WI38 (cell line): ENCODE data around the gene DCHS1.
A peak's percentile ranks its signal among the peaks of the same experiment; 100 is the strongest.

Source experiments
- H3K4me3 ChIP-seq: 2 replicates; pipeline ENCODE4 v1.5.1; 2011; ENCODE audit warnings: low read depth, mild to moderate bottlenecking, control low read depth, low read length
- TF ChIP-seq, protein P1 (sequence below): IDR thresholded peaks from 2 replicates; pipeline ENCODE4 v1.5.1; 2012; ENCODE audit warnings: low read depth, mild to moderate bottlenecking, control low read depth, low read length

The DCHS1 gene

DNA sequence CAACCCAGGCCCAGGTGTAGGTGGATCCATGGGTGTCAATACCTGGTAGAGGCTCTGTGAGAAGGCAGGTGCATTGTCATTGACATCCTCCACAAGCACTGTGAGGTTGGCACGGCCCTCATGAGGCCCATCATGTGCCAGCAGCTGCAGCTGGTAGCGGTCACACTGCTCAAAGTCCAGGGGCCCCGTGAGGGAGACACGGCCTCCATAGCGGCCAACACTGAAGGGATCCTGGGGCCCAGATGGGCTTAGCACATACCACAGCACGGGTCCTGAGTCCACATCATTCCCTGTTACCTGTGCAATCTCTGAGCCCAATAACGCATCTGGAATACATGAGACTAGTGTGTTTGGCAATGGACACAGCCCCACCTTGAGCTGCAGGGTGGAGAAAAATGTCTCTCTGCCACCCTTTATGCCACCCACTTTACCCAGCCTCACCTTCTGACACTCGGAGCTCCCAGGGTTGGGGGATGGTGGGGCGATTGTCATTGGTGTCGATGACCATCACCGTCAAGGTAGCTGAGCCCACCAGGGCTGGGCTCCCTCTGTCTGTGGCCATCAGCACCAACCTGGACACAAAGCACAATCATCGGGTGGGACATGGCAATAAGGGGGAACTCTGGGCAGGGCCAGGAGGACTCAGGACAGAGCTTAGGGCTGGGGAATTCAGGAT is 30.3 kb downstream of the DCHS1 start:
- TF ChIP-seq, protein P1, sequence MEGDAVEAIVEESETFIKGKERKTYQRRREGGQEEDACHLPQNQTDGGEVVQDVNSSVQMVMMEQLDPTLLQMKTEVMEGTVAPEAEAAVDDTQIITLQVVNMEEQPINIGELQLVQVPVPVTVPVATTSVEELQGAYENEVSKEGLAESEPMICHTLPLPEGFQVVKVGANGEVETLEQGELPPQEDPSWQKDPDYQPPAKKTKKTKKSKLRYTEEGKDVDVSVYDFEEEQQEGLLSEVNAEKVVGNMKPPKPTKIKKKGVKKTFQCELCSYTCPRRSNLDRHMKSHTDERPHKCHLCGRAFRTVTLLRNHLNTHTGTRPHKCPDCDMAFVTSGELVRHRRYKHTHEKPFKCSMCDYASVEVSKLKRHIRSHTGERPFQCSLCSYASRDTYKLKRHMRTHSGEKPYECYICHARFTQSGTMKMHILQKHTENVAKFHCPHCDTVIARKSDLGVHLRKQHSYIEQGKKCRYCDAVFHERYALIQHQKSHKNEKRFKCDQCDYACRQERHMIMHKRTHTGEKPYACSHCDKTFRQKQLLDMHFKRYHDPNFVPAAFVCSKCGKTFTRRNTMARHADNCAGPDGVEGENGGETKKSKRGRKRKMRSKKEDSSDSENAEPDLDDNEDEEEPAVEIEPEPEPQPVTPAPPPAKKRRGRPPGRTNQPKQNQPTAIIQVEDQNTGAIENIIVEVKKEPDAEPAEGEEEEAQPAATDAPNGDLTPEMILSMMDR = no peak
- H3K4me3 ChIP-seq = no peak overlapping the region

DNA sequence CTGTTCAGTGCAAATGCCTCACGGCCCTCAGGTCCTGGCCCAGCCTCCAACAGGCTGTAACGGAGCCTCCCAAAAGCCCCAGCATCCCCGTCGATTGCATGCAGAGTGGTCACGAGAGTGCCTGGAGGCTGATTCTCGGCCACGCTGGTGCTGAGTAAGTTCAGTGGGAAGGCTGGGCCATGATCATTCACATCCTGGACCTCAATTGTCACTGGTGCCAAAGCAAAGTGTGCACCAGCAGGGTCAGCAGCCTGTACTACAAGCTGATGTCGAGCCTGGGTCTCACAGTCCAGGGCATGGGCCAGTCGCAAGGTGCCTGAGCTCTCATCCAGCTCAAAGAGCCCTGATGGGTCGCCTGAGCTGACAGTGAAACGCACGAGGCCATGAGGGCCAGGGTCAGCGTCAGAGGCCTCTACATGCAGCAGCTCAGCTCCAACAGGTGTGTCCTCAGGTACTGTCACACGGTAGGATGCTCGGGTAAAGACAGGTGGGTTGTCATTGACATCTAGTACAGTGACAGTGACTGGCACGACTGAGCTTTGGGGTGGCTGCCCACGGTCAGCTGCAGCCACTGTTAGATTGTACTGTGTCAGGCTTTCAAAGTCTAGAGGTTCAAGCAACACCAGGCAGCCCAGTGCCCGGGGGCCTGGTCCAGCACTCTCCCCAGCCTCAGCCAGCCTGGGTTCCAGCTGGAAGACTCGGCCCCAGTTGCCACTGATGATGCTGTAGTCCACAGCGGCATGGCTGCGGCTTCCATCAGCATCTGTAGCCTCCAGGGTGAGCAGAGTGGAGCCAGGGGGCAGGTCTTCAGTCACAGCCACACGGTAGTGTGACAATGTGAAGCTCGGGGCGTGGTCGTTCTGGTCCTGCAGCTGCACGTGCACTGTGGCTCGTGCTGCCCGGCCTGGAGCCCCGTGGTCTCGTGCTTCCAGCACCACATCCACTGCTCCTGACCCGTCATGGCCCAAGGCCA is 31.9 kb downstream of the DCHS1 start:
- H3K4me3 ChIP-seq = no peak overlapping the region
- TF ChIP-seq, protein P1 = no peak

DNA sequence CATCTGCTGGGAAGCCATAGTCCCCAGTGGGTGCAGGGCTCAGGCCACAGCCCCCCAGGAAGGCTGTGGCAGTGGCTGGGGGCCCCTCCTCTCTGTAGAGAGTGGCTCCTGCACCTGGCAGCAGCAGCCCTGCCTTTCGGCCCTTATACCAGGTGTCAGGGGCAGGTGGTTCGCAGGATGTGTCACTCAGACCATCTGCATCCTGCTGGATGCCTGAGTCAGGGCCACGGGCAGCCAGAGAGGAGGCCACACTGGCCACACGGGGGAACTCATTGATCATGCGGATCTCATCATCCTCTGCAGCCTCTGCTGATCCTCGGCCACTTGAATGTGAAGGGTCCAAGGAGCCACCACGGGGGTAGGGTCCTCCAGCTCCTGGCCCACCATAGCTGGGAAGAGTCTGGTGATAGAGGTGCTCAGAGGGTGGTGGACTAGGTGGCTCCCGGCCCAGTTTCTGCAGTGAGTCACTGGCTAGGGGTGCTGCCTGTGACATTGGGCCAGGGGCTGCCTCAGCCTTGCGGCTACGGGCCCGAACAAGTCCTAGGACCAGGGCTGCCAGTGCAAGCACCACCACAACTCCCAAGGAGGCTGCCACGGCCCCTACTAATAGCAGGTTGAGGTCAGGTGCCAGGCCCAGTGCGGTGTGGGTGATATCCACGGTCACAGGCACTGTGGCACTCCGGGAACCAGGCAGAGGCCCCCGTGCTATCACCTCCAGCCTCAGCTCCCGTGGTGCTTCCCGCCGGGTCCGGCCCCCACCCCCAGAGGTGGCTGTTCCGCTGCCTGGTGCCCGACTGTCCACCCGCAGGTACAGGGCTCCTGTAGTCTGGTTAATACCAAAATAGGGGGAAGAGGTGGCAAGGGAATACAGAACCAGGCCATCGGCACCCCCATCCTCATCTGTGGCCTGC is 33.1 kb downstream of the DCHS1 start:
- no peak overlapping the region for H3K4me3 ChIP-seq
- TF ChIP-seq, protein P1 = no peak

DNA sequence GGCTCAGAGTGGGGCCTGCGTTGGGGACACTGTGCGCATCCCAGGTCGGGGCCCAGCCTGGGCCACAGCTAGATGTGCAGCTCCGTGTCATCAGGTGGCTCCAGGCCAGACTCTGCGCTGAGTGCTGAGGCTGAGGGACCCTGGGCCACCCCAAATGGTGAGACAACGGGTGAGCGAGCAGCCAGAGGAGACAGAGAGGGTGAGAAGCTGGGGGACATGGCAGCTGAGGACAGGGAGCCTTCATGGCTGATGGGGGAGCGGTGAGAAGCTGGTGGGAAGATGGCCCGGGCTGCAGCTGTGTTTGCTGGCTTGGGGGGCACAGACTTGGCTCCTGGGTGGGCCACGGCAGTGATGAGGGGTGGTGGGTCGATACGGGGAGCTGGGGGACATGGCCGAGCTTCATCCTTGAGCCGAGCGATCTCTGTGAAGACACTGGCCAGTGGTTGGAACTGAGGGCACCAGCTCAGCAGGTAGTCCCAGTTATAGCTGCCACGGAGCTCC is 33.8 kb downstream of the DCHS1 start:
- TF ChIP-seq, protein P1 = no peak
- H3K4me3 ChIP-seq = no peak overlapping the region

DNA sequence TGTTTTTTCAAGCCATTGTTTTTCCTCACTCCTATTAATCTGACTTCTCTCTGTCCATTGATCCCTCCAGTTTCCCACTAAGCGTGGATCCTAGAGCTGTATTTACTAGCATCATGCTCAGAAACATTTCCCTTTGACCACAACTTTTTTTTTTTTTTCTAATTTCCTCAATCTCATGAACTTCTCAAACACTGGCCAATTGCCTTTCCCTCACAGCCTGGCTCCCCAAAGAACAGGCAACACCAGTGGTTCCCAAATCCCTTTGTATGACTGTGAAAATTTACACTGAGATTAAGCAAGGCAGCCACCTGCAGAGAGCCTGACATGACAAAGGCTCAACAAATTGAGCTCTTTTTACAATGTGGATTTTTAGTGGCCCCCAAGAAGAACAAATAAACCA is 35.0 kb downstream of the DCHS1 start:
- no peak overlapping the region for H3K4me3 ChIP-seq
- TF ChIP-seq, protein P1 = no peak

DNA sequence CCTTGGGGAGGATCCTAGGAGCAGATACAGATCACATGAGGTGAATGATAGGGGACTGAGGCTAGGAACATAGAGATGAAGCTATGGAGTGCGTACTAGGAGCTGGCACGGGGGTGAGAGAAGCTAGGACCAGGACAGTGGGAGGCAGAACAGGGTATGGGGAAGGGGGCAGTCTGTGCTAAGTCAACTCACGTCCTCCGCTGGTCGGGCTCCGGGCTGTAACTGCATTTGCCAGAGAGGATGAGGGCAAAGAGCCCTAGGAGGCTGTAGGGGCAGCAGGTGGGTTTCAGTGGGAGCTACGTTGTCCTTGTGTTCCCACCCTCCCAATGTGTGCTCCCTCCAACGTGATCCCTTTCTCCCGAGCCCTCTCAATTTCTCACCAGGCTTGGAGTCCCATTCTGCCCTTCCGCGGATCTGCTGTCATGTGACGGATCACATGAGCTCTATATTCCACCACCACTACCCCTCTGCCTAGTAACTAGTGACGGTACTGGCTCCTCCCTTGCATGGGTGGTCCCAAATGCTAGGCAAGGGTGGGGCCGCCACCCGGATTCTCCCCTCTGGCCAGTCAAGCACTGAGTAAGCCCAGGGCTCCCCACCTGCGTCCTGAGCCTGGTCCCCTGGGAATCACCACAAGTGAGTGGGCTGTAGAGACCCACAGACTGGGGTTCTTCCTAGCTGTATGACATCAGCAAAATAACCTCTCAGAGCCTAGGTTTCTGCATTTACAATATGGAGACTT is 36.4 kb downstream of the DCHS1 start, which contains the start of gene TPP1:
TSS of gene TPP1 (minus strand) at position 419 of the 742 bp plus-strand sequence. CDS start at position 397, 22 bp downstream.
- TF ChIP-seq, protein P1 = no peak
- H3K4me3 ChIP-seq = peak within 1 kb of the TSS; percentile 96
